GM18873 (cell line): ENCODE data around the gene HEXA.
A peak's percentile ranks its signal among the peaks of the same experiment; 100 is the strongest.
"Not testable (repeated sequence)": the region's sequence is repeated elsewhere in the genome, so short reads cannot be mapped to it uniquely, and the experiment has no call there.

Experiments used
- ATAC-seq: cut with Tn5 transposase; IDR thresholded peaks from one replicate; pipeline ENCODE4 v1.9.1; 2021; ENCODE audit warnings: mild to moderate bottlenecking, moderate library complexity, moderate number of reproducible peaks; ENCODE audit not compliant: unreplicated experiment, low FRiP score

The HEXA gene

GRCh38 chr15:72379106-72379505 lies 3.3 kb upstream of the HEXA start:
- not testable (repeated sequence) for ATAC-seq

DNA sequence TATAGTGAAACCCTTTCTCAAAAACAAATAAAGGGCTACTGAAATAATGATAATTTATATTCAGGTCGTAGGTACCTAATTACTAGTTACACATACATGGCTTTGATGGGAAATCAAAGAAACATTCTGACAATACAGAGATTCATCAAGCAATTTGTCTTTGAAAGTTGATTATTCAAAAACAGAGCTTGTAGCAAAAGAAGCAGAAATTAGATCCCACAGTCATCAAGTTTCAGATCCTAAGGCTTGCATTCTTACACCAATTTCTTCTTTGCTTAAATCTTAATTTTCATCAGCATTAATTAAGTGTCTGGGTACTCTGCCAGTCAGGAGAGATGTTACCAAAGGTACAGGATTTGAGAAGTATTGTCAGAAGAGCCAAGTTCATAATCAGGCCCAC lies 1.5 kb upstream of the HEXA start:
- no peak for ATAC-seq

GRCh38 chr15:72375501-72375845 lies 341 bp downstream of the HEXA start:
- peak; percentile 37 for ATAC-seq

- ATAC-seq = no peak
Measured at GRCh38 chr15:72372361-72372760, 3.5 kb downstream of the HEXA start.

DNA sequence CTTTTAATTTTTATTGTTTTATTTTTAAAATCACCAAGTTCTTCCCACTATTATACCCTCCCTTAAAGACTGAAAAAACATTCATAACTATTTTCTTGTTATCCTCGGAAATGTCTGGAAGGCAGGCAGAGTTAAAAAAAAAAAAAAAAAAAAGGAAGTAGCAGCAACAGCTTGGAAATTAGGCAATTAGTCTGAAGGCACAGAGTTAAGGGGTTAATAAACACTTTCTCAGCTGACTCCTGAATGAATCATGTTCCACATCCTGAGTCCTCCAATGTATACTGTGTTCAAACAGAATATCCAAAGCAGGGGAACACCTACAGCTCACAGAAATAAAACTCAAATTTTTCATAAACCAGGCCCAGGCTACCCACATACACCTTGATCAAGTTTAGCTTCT lies 5.8 kb downstream of the HEXA start:
- no peak for ATAC-seq

GRCh38 chr15:72368899-72369298 lies 6.9 kb downstream of the HEXA start:
- ATAC-seq = no peak

DNA sequence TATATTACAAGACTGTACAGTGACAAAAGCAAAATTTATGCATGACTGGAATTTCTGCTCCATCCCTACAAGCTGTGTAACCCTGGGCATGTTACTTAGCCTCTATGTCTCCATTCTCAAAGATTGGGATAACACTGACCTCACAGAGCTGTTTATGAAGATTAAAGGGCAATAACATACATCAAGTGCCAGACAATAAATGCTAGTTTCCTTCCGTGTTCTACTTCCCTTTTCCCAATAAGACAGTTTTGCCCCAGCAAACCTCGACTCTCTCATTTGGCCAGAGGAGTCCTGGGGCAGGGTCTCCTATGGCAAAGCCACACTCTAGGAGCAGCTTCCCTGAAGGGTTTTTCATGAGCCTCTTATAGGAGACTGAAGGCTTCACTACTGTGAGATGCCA lies 7.5 kb downstream of the HEXA start:
- ATAC-seq = no peak

DNA sequence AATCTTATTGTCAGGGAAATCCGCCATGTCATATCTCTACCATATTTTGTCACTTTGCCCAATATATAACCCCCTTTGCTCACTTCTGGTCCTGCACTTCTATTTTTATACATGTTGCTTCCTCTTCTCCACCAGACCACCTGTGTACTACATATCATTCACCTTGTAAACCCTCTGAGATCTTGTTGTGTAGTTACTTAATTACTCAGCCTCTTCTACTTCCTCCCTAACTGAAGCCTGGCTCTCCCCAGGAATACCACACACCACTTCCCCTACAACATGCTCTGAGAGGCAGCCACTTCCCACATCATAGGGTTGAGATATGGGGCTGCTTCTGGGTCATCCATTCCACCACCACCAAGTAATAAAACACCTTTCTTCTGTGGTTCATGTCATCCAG lies 10.0 kb downstream of the HEXA start:
- ATAC-seq = peak; percentile 82

DNA sequence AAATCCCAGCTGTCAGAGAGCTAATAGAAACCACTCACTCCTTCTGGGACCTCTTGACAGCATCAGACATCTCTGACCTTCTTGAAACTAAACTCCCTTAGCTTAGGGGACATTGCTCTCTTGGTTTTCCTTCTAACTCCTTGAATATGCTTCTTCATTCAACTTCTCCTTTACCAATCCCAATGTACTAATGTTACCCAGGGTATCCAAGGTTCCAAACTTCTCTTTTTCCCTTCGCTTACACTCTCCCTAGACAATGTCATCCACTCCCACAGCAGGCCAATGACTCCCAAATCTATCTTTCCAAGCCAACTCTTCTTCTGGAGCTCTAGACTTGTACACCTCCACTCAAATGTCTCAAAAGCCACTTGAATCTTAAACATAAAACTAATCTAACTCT lies 14.6 kb downstream of the HEXA start:
- no peak for ATAC-seq

GRCh38 chr15:72358650-72359171 lies 17.1 kb downstream of the HEXA start:
- ATAC-seq = no peak

- no peak for ATAC-seq
Measured at GRCh38 chr15:72358121-72358520, 17.7 kb downstream of the HEXA start.

- ATAC-seq = no peak
Measured at GRCh38 chr15:72354496-72354895, 21.3 kb downstream of the HEXA start.

DNA sequence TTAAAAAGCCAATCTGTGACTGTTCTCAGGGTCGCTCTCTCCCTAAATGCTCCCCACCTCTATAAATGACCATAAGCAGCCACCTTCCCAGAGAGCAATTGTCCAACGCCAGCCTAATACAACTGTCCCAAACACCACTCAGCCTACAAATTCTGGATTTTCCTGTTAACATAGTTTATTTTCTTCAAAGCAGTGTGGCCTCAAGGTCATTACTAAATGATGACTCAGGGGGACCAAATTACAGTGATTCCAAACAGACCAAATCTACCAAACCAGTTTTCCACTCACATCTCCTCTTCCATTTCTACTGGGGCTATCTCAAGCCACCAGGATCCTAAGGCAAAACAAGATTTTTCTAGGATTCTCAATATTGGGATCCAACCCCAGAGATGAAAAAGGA lies 22.5 kb downstream of the HEXA start:
- no peak for ATAC-seq

DNA sequence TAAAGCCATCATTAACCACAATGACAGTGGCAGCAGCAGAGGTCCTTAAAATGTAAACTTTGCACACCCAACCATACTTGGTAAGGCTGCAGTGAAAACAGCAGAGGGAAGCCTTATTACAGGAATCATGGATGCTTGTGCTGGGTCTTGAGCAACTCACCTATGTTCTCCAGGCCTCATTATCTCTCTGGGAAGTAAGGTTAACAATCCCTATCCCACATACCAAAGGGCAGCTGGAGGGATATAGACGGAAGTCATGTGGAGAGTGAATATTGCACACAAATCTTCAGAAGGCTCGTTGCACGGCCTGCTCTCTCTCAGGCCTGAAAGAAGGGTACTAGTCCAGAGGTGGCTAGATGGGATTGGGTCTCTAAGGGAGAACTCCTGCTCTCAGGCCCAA lies 30.0 kb downstream of the HEXA start:
- no peak for ATAC-seq

DNA sequence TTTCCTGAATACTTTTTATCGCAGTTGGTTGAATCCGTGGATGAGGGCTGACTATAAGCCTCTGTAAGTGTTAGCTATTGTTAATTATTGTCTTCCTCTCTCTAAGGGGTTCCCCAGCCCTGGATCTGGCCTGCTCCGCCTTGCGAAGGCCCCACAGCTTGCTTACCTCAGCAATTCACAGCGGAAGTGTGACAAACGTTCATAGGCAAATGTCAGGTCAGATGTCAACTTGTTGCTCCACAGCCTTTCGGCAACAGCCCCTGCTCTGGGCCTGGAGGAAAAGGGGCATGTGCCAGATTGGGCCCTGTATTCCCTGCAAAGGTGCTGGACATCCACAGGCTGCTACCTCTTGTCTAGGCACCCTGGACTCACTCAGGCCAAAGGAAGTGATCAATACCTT lies 30.5 kb downstream of the HEXA start:
- ATAC-seq = no peak

DNA sequence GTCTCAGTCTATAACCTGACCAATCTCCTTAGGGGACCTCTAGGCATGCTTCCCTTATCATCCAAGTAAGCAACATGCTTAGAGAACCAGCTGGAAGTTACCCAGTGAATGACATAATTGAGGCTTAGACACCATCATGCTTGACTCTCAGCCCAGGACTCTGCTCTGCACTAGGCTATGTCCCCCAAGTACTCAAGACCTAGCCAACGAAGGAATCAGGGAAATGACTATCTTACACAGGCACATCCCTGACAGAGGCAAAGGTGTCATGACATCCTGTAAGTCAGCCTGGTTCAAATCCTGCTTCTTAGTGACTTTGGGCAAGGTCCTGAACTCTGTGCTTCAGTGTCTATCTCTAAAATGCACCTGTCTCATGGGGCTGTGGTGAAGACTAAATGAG lies 31.2 kb downstream of the HEXA start:
- ATAC-seq = no peak

- no peak for ATAC-seq
Measured at GRCh38 chr15:72342385-72342784, 33.4 kb downstream of the HEXA start.

DNA sequence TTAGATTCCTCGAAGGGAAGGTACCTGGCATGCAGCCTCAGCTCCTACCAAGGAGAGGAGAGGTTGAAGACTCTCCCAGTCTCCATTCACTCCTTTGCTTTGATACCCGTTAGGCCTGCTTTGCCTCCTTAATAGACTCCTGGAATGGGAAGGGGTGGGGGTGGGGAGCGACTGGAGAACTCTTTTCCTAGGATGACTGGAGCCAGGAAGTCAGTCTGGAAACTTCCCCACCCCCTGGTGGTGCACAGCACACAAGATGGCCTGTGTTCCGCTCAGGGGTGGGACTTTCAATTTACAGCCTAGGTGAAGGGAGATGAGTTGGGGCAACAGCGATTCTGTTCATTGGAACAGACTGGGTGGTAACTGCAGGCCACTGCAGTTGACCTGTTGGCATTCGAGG lies 34.5 kb downstream of the HEXA start:
- no peak for ATAC-seq

DNA sequence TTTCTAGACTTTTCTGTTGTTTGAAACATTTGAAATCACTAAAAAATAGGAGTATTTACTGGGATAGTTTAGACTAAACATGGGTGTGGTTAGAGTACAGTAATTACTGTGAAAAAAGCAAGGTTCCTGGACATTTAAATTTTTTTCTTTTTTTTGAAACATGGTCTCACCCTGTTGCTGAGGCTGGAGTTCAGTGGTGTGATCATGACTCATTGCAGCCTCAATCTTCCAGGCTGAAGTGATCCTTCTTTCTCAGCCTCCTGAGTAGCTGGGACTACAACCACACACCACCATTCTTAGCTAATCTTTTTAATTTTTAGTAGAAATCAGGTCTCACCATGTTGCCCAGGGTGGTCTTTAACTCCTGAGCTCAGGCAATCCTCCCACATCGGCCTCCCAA lies 35.4 kb downstream of the HEXA start:
- no peak for ATAC-seq

DNA sequence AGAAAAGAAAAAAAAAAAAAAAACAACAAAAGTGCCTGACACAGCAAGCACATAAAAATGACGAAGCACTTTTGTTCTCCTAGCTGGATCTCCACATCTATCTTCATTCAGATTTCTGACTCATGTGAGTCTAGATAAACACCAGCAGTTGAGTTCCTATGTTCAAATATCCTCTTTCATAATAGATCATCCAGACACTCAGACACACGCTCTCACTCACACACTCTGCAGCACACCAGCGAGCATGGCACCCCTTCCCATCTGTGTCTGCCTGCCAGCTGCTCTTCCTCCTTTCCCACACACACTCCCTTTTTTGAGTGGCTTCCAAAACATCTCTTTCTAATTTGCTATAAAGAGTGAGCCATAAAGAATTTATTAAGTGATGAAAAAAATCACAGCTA lies 36.0 kb downstream of the HEXA start:
- ATAC-seq = no peak

DNA sequence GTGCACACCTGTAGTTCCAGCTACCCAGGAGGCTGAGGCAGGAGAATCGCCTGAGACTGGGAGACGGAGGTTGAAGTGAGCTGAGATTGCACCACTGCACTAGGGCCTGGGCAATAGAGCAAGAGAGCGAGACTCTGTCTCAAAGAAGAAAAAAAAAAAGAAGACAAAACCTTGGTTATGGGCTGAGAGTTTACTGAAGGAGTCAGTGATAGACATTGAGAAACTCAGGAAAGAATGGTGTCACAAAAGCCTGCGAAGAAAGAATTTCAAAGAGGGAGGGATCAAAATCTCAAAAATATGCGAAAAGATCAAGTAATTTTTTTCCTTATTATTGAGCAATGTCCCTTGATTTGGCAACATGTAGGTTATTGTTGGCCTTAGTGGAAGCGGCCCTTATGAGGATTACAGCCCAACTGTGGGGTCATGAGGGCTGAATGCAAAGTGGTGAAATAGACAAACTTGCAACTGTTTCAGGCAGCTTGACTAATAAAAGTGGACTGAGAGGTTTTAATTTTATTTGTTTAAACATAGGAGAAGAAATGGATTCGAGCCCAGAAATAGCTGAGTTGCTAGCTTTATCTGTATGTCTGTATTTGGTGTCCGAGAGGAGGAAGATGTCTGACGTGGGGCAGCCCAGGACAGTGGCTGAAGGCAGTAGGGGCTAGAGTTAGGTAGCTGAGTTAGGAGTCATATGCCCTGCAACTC lies 37.0 kb downstream of the HEXA start:
- ATAC-seq = no peak

DNA sequence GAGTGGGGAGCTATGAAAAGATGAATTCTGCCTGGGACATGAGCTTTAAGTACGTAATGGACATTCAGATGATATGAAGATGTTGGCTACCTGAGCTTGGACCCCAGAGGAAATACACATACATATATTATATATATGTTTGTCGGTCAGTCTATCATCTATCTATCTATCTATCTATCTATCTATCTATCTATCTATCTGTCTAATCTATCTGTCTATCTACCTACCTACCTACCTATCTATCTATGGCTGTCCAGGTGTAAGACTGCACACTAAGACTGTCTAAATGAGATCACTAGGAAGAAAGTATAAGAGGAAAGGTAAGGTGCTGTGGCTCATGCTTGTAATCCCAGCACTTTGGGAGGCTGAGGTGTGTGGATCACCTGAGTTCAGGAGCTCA lies 37.7 kb downstream of the HEXA start:
- no peak for ATAC-seq

GRCh38 chr15:72334842-72335241 lies 41.0 kb downstream of the HEXA start:
- ATAC-seq = no peak
